PC-9 (cell line): Measurements from ENCODE around the gene KCNAB2.

Source experiments
- EZH2 ChIP-seq: fragments of 200-600 bp; sonication (generic); IDR thresholded peaks from 2 replicates; pipeline ENCODE4 v1.8.0; 2017; ENCODE audit warnings: antibody characterized with exemption, low read depth
- TF ChIP-seq, protein P1 (sequence below): fragments of 200-600 bp; sonication (generic); conservative IDR thresholded peaks from 2 replicates; pipeline ENCODE4 v1.6.1; 2017; ENCODE audit warnings: mixed run types, antibody characterized with exemption, mild to moderate bottlenecking, moderate library complexity

GRCh38 chr1:6003568-6004411 lies 41.9 kb upstream of the KCNAB2 start:
- TF ChIP-seq, protein P1, sequence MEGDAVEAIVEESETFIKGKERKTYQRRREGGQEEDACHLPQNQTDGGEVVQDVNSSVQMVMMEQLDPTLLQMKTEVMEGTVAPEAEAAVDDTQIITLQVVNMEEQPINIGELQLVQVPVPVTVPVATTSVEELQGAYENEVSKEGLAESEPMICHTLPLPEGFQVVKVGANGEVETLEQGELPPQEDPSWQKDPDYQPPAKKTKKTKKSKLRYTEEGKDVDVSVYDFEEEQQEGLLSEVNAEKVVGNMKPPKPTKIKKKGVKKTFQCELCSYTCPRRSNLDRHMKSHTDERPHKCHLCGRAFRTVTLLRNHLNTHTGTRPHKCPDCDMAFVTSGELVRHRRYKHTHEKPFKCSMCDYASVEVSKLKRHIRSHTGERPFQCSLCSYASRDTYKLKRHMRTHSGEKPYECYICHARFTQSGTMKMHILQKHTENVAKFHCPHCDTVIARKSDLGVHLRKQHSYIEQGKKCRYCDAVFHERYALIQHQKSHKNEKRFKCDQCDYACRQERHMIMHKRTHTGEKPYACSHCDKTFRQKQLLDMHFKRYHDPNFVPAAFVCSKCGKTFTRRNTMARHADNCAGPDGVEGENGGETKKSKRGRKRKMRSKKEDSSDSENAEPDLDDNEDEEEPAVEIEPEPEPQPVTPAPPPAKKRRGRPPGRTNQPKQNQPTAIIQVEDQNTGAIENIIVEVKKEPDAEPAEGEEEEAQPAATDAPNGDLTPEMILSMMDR = no peak
- no peak for TF ChIP-seq EZH2
